Stomach smooth muscle (tissue), 2 donors: ENCODE measurements around the gene MED4.

Experiments
- H3K27ac ChIP-seq: one replicate; pipeline ENCODE4 v1.7.0; 2013; ENCODE audit warnings: mild to moderate bottlenecking, low read length, inconsistent platforms
- H3K27me3 ChIP-seq, 2 donors: one replicate each; pipeline ENCODE4 v1.7.0; 2013; ENCODE audit warnings: low read length in 2 of 2; ENCODE audit not compliant: insufficient read depth in 2 of 2, control insufficient read depth in 1 of 2
- H3K36me3 ChIP-seq, 2 donors: one replicate each; pipeline ENCODE4 v1.7.0; 2013; ENCODE audit warnings: low read length in 2 of 2; ENCODE audit not compliant: control insufficient read depth in 2 of 2, insufficient read depth in 2 of 2
- H3K4me1 ChIP-seq: one replicate; pipeline ENCODE4 v1.7.0; 2013; ENCODE audit warnings: low read length; ENCODE audit not compliant: control insufficient read depth, insufficient read depth
- H3K4me3 ChIP-seq, 2 donors: one replicate each; pipeline ENCODE4 v1.7.0; 2013; ENCODE audit warnings: low read length in 2 of 2
- H3K9ac ChIP-seq, 2 donors: one replicate each; pipeline ENCODE4 v1.7.0; 2013; ENCODE audit warnings: low read length in 2 of 2, mild to moderate bottlenecking in 1 of 2
- H3K9me3 ChIP-seq, 2 donors: one replicate each; pipeline ENCODE4 v1.7.0; 2013; ENCODE audit warnings: low read length in 2 of 2; ENCODE audit not compliant: control insufficient read depth in 2 of 2
- donor health status: healthy.
- donor health status: Pancreatic carcinoma.

MED4 gene

DNA sequence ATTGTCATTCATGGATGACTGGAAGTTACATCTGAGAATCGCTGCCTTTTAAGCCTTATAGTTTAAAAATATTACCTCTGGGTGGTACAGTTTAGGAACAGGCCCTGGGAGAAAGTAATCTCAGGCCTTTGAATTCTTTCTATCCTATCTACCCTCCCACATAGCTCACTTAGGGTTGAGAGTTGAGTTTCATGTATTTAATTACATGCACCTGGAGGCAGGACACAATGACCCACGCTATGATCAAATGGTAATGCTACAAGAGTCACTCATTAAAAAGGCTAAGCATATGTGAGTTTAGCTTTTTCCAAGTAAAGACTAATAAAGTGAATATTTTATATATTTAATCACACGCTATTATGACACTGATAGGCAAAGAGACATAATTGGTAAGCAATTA is 25.3 kb upstream of the MED4 start:
- Histone ChIP-seq H3K4me3 (no peak overlapping the region), H3K4me1 (peaks cover 37% of the 10 kb centered on the region), H3K36me3 (no peaks in the 10 kb centered on the region), H3K27ac (no peak overlapping the region), H3K9ac (no peak overlapping the region), H3K9me3 (no peaks in the 10 kb centered on the region), H3K27me3 (no peaks in the 10 kb centered on the region)

DNA sequence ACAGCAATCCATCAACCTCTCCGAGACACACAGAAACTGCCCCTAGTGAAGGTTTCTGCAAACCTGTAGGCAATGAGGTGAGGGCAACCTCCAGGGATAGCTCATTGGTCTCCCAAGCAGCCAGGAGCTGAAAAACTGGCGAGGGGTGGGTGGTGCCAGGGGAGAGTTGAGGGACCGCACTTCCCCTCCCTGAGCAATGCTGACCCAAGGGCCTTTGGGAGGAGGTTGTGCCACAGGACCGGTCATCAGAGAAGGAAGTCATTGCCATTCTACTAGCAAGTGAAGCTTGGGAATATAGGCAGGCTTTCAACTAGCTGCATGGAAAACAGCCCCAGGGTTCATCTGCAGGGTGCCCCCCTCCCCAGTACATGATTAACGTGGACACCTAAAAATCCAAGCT is 23.1 kb upstream of the MED4 start:
- no peaks in the 10 kb centered on the region for H3K36me3 ChIP-seq
- no peak overlapping the region for H3K9ac ChIP-seq
- H3K4me1 ChIP-seq, result peaks cover 18% of the 10 kb centered on the region
- no peaks in the 10 kb centered on the region for H3K9me3 ChIP-seq
- H3K27me3 ChIP-seq, result no peaks in the 10 kb centered on the region
- H3K27ac ChIP-seq, result no peak overlapping the region
- no peak overlapping the region for H3K4me3 ChIP-seq

DNA sequence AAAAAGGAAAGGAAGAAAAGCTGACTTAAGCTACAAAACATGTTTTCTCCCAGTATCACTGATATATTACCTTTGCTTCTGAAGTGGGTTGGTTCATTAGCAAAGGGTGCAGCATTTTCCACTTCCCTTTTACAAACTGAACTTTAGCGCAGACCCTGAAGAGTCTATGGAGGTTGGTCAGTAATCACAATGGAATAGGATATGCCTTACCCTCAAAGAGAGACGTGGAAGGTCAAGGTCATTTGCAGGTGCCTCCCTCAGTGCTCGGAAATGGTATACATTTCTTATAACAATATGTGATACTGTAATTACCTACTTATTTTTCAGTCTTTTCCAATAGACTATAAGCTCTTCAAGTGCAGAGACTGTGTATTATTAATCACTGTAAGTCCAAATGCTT is 21.9 kb upstream of the MED4 start:
- H3K27ac ChIP-seq, result no peak overlapping the region
- H3K9me3 ChIP-seq, result no peaks in the 10 kb centered on the region
- H3K4me3 ChIP-seq, result no peak overlapping the region
- H3K9ac ChIP-seq, result no peak overlapping the region
- peaks cover 14% of the 10 kb centered on the region for H3K4me1 ChIP-seq
- H3K36me3 ChIP-seq, result no peaks in the 10 kb centered on the region
- no peaks in the 10 kb centered on the region for H3K27me3 ChIP-seq

DNA sequence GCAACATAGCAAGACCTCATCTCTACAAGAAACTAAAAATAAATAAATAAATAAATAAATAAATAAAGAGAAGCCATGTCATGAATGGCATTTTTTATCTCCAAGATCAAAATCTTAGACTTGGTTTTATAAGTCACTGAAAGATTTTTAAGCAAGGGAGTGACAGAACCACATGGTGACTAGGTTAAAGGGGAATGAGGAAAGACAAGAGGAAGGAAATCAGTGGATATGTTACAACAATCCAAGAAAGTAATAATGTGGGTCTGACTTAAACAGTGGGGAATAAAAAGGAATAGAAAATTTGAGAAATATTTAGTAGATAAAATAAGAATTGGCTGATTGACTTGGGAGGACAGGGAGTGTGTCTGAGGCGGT is 18.8 kb upstream of the MED4 start:
- H3K9me3 ChIP-seq, result no peaks in the 10 kb centered on the region
- H3K9ac ChIP-seq, result no peak overlapping the region
- no peak overlapping the region for H3K4me3 ChIP-seq
- H3K27ac ChIP-seq, result no peak overlapping the region
- no peaks in the 10 kb centered on the region for H3K36me3 ChIP-seq
- peaks cover 11% of the 10 kb centered on the region for H3K4me1 ChIP-seq
- no peaks in the 10 kb centered on the region for H3K27me3 ChIP-seq

DNA sequence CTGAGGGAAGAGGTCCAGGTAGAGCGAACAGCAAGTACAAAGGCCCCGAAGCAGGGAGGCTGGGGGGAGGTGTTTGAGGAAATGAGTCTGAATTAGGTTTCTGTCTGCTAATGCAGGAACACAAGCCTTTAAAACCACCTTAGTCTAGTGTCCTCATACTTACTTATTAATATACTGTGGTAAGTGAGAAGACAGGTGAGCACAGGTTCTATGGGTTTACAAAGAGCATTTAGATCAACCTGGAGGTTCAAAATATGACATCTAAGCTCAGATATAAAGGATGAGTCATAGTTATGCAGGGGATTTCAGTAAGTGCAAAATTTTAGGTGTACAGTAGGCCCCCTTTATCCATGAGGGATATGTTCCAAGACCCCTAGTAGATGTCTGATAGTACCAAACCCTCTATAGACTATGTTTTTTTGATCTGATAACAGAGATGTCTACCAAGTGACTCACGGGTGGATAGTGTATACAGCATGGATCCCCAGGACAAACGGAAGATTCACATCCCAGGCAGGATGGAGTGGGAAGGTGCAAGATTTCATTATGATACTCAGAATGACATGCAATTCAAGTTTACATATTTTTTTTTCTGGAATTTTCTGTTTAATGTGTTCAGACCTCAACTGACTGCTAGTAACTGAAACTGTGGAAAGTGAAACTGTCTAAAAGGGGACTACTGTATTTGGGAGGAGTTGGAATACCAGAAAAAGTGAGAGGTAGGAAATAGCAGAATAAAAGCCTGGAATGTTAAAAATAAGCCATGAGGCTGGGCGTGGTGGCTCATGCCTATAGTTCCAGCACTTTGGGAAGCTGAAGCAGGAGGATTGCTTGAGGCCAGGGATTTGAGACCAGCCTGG is 18.2 kb upstream of the MED4 start:
- H3K9me3 ChIP-seq, result no peaks in the 10 kb centered on the region
- H3K4me3 ChIP-seq, result no peak overlapping the region
- peaks cover 11% of the 10 kb centered on the region for H3K4me1 ChIP-seq
- no peak overlapping the region for H3K27ac ChIP-seq
- no peaks in the 10 kb centered on the region for H3K36me3 ChIP-seq
- no peaks in the 10 kb centered on the region for H3K27me3 ChIP-seq
- H3K9ac ChIP-seq, result no peak overlapping the region

DNA sequence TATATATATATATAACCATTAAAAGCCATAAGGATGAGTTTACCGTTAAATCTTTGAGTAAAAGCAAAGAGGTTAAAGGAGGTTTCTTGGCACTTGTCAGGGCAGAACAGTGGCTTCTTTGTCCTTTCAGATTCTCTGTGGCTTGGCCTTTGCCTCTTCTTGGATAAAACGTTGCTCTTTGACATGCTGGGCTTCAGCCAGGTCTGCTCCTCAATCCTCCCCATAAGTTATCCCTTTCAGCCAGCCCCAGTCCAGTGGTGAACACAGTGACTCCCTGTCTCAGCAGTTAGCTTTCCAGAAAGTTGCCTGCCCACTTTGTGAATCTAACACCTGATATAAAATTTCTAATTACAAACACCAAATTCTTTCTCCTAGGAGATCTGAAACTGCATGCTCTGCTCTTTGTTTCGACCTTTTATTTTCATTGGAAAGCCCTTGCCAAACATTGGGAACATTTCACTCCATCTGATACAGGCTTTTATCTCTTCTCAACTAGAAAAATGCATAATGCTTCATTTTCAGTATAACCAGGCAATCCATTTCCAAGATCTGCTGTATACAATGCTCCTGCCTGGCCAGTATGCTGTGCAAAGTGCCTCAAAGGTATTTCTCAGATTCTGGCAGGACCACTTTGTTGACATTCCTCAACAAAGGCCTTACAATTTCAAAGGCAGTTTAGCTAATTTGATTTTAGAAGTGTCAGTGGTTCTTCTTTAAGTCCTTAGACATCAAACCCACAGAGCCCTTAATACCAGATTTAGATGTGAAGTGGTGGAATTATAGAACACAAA is 16.2 kb upstream of the MED4 start:
- Histone ChIP-seq H3K9ac (no peak overlapping the region), H3K27ac (no peak overlapping the region), H3K4me1 (peaks cover 11% of the 10 kb centered on the region), H3K9me3 (no peaks in the 10 kb centered on the region), H3K27me3 (no peaks in the 10 kb centered on the region), H3K36me3 (no peaks in the 10 kb centered on the region), H3K4me3 (no peak overlapping the region)

DNA sequence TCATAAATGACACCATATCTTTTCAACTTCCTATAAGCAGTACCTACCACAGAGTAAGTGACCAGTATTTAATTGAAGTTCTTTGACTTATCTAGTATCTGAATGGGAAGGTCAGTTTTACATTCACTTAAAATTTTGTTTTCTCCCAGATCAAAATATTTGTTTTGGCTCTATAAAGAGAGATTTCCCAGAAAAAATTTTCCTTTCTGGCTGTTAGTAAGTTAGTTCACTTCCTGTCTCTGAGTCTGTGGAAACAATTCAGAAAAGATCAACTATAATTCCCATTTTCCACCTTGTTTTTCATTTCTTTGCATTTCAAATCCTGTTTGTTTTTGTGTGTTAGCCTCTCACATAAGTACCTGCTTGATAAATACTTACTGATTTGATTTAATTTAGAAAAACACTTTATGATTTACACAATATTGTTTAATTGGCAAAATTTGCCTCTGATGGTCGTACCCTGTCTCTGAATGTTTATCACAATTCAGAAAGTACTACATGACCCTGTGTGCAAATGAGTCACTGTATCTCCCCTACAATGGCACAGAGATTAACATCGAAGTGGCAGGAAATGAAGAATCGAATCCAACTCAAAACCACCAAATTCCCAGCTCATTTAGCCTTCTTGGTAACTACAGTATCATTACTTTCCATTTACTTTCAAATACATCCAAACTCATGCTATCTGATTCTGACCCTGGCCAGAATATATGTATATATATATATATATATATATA is 15.4 kb upstream of the MED4 start:
- Histone ChIP-seq H3K4me1 (peaks cover 11% of the 10 kb centered on the region), H3K9ac (no peak overlapping the region), H3K36me3 (no peaks in the 10 kb centered on the region), H3K27ac (no peak overlapping the region), H3K9me3 (no peaks in the 10 kb centered on the region), H3K4me3 (no peak overlapping the region), H3K27me3 (no peaks in the 10 kb centered on the region)

DNA sequence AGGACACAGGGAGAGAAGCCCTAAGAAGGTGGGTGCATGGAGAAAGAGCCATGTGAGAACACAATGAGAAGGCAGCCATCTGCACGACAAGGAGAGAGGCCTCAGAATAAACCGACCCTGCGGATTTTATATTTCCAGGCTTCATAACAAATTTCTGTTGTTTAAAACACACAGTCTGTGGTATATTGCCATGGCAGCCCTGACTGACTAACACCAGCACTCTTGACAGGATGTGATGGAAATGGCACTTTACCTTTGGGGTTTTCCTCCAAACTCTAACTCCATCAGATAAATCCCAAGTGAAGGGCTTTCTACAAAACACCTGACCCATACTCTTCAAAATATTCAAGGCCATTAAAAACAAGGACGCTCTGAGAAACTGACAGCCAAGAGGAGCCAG is 13.2 kb upstream of the MED4 start:
- no peaks in the 10 kb centered on the region for H3K36me3 ChIP-seq
- H3K27me3 ChIP-seq, result no peaks in the 10 kb centered on the region
- peaks cover 11% of the 10 kb centered on the region for H3K4me1 ChIP-seq
- H3K9me3 ChIP-seq, result no peaks in the 10 kb centered on the region
- H3K4me3 ChIP-seq, result no peak overlapping the region
- no peak overlapping the region for H3K9ac ChIP-seq
- no peak overlapping the region for H3K27ac ChIP-seq

DNA sequence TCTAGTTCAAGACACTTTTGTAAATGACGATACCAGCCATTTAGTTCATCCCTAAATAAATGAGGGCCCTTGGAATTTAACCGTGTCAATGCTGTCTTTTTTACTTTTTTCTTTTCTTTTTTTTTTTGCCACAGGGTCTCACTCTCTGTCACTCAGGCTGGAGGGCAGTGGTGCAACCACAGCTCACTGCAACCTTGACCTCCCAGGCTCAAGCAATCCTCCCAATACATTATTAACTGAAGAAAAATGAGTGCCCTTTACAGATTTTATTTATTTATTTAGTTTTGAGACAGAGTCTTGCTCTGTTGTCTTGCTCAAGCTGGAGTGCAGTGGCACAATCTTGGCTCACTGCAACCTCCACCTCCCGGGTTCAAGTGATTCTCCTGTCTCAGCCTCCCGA is 2.9 kb upstream of the MED4 start:
- H3K27ac ChIP-seq, result no peak overlapping the region
- H3K4me1 ChIP-seq, result peaks cover 11% of the 10 kb centered on the region
- no peaks in the 10 kb centered on the region for H3K9me3 ChIP-seq
- H3K27me3 ChIP-seq, result no peaks in the 10 kb centered on the region
- H3K36me3 ChIP-seq, result no peaks in the 10 kb centered on the region
- no peak overlapping the region for H3K4me3 ChIP-seq
- no peak overlapping the region for H3K9ac ChIP-seq

DNA sequence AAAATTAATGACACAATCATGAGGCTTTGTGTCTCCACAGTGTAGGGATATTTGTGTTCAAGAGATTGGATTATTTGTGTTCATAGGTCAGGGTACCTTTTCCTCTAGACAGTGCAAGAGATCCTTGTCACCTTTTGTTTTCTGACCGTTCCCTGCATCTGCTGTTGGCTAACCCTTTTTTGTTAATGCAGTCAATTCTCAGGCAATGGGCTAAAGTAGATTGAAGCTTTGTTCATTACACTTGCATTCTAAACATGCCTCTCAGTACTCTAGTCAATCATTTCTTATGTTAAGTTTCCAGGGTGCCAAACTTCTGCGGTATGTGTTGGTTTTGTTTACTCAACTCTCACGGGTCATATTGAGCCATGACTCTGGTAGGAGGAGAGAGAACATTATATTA is 1.8 kb upstream of the MED4 start:
- H3K9me3 ChIP-seq, result no peaks in the 10 kb centered on the region
- H3K36me3 ChIP-seq, result no peaks in the 10 kb centered on the region
- H3K9ac ChIP-seq, result no peak overlapping the region
- no peak overlapping the region for H3K27ac ChIP-seq
- H3K4me3 ChIP-seq, result no peak overlapping the region
- H3K4me1 ChIP-seq, result peaks cover 16% of the 10 kb centered on the region
- H3K27me3 ChIP-seq, result no peaks in the 10 kb centered on the region
